Activated naive CD8-positive, alpha-beta T cell treated with anti-CD3 and anti-CD28 coated beads, Interleukin-2, amount 10 ng/mL, durations not matched to agents 7 days and 5 days (primary cell): ENCODE results near the gene IL10RB. TPM values are rescaled to one million over a fixed set of nuclear protein-coding genes. Genes with fewer than 3 reads are reported as not detected.

Experiments
- ATAC-seq: fragments of 150-1000 bp; cut with Tn5 transposase; one replicate; pipeline ENCODE4 v1.10.0; 2021; ENCODE audit warnings: low read depth, moderate library complexity
- POLR2A ChIA-PET: fragments of 350-600 bp; sonication (Branson Sonifier 250); formaldehyde crosslinking; loops from one replicate; lab custom pipeline; 2021; ENCODE audit warnings: antibody characterized with exemption; lab: Charles Lee
- DNase-seq: peaks from one replicate; pipeline ENCODE4 v3.0.0; 2021
- H3K27ac Mint-ChIP-seq: one replicate; pipeline ENCODE4 v1.8.0; 2022; ENCODE audit warnings: mild to moderate bottlenecking, mixed read lengths
- H3K27me3 Mint-ChIP-seq: one replicate; pipeline ENCODE4 v1.8.0; 2022; ENCODE audit warnings: mild to moderate bottlenecking, moderate library complexity, mixed read lengths
- H3K36me3 Mint-ChIP-seq: one replicate; pipeline ENCODE4 v1.8.0; 2021; ENCODE audit warnings: mild to moderate bottlenecking, mixed read lengths
- H3K4me1 Mint-ChIP-seq: one replicate; pipeline ENCODE4 v1.8.0; 2021; ENCODE audit warnings: mixed read lengths
- H3K4me3 Mint-ChIP-seq: one replicate; pipeline ENCODE4 v1.8.0; 2022; ENCODE audit warnings: mild to moderate bottlenecking, moderate library complexity, mixed read lengths
- H3K9me3 Mint-ChIP-seq: one replicate; pipeline ENCODE4 v1.8.0; 2021; ENCODE audit warnings: mixed read lengths
- total RNA-seq, 2 experiments: library from RNA; stranded (reverse); gene quantifications; one replicate each; pipeline ENCODE4 v1.2.3, GENCODE V29; 2021

Gene IL10RB
- total RNA-seq, 2 experiments from 2014 or later, result 40.6 to 44.1 TPM

DNA sequence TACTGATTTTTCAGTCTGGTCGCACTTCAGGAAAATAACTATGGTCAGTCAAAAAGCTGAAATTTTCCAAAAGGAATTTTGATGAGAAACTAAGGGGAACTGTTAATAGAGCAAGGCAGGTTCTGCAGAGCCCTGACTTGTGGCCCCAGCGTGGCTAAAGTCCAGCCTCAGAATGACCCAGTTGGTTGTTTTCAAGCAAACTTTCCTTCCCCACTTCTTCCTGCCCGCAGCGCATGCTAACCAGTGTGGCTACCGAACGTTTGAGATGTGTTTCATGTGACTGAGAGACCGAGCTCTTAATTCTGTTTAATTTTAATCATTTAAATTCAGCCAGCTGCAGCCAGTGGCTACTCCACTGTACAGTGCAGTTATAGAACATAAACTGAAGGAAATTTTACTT lies 6.2 kb upstream of the IL10RB start:
- POLR2A ChIA-PET, result interaction anchor here (0.6 to 1.4 kb wide), 4 partner anchors 10 to 65 kb away, joined by 3 to 4 read pairs (median 4); no protein-coding TSS in a partner anchor
- peak overlapping the region; percentile 61 for H3K4me3 Mint-ChIP-seq
- H3K27ac Mint-ChIP-seq, result peak overlapping the region; percentile 24
- H3K27me3 Mint-ChIP-seq, result no peaks in the 10 kb centered on the region
- DNase-seq (no peak), ATAC-seq (peak; percentile 40)
- no peaks in the 10 kb centered on the region for H3K9me3 Mint-ChIP-seq
- H3K36me3 Mint-ChIP-seq, result peaks cover 51% of the 10 kb centered on the region
- peaks cover 41% of the 10 kb centered on the region for H3K4me1 Mint-ChIP-seq

DNA sequence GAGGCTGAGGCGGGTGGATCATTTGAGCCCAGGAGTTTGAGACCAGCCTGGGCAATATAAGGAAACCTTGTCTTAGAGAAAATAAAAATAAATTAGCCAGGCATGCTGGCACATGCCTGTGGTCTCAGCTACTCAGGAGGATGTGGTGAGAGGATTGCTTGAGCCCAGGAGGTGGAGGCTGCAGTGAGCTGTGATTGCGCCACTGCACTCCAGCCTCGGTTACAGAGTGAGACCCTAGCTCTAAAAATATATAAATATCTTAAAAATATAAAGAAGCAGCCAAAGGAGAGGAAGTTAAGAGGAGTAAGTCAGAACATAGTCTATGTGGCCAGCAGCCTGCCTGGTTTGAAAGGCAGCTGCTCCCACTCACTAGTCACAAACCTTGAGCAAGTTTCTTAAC lies 4.5 kb upstream of the IL10RB start:
- Mint-ChIP-seq H3K36me3 (peaks cover 42% of the 10 kb centered on the region), H3K4me3 (peak overlapping the region; percentile 35), H3K27ac (peak overlapping the region; percentile 51), H3K27me3 (no peaks in the 10 kb centered on the region), H3K4me1 (peaks cover 44% of the 10 kb centered on the region), H3K9me3 (no peaks in the 10 kb centered on the region)
- POLR2A ChIA-PET, result interaction anchor here (1.0 to 1.3 kb wide), 4 partner anchors 30 to 63 kb away, joined by 3 to 4 read pairs (median 4); partner anchors contain the start of gene IFNAR1
- DNase-seq, result no peak
- no peak for ATAC-seq

DNA sequence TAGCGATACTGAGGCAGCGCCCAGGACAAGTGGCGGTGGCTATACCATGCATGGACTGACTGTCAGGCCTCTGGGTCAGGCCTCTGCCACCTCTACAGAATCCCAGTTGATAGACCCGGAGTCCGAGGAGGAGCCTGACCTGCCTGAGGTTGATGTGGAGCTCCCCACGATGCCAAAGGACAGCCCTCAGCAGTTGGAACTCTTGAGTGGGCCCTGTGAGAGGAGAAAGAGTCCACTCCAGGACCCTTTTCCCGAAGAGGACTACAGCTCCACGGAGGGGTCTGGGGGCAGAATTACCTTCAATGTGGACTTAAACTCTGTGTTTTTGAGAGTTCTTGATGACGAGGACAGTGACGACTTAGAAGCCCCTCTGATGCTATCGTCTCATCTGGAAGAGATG lies 3.2 kb upstream of the IL10RB start:
- DNase-seq, result no peak
- ATAC-seq, result no peak
- Mint-ChIP-seq H3K4me3 (no peak overlapping the region), H3K36me3 (peaks cover 31% of the 10 kb centered on the region), H3K27me3 (no peaks in the 10 kb centered on the region), H3K9me3 (no peaks in the 10 kb centered on the region), H3K27ac (no peak overlapping the region), H3K4me1 (peaks cover 49% of the 10 kb centered on the region)
- POLR2A ChIA-PET, result no interaction called here

DNA sequence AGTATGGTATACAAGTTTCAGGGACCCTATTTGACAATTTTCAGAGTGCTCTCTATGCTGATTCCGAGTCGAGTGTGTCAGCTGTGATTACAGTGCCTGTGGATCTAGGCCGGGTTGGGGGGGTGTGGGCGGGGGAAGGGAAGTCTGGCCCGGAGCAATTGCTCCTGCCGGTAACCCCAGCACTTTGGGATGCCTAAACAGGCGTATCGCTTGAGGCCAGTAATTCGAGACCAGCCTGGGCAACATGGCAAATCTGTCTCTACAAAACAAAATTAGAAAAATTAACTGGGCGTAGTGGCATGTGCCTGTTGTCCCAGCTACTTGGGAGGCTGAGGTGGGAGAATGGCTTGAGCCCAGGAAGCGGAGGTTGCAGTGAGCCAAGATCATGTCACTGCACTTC lies 1.6 kb upstream of the IL10RB start:
- H3K4me1 Mint-ChIP-seq, result peaks cover 52% of the 10 kb centered on the region
- ATAC-seq, result no peak
- no peak overlapping the region for H3K27ac Mint-ChIP-seq
- H3K9me3 Mint-ChIP-seq, result no peaks in the 10 kb centered on the region
- no peak for DNase-seq
- POLR2A ChIA-PET, result interaction anchor here (1.1 kb wide), 1 partner anchor 10 kb away, joined by 3 read pairs; no protein-coding TSS in a partner anchor
- H3K4me3 Mint-ChIP-seq, result no peak overlapping the region
- H3K36me3 Mint-ChIP-seq, result peaks cover 26% of the 10 kb centered on the region
- H3K27me3 Mint-ChIP-seq, result no peaks in the 10 kb centered on the region

DNA sequence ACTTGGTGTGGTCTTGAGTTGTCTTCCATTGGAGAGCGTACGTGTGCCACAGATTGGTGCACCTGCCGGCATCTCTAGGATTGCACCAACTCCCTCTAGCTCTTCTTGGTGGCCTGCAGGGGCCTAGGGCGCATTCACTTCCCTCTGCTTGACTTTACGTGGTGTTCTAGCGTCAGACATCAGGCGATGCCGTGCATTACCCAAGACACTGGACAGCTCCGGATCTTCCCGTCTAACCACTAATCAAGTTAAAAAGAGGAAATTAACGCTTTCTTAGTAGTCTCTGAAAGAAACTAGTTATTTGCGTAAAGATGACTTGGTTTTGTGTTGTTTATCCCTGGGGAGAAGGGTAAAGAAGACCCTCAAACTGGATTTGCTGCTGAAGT lies 510 bp upstream of the IL10RB start:
- POLR2A ChIA-PET, result interaction anchor here (0.6 to 2.6 kb wide), 12 partner anchors 9 to 96 kb away, joined by 3 to 15 read pairs (median 4); partner anchors contain the start of gene IFNAR1
- Mint-ChIP-seq H3K9me3 (no peaks in the 10 kb centered on the region), H3K4me1 (peaks cover 46% of the 10 kb centered on the region), H3K4me3 (peak overlapping the region; percentile 84), H3K27ac (peak overlapping the region; percentile 83), H3K36me3 (peaks cover 32% of the 10 kb centered on the region), H3K27me3 (no peaks in the 10 kb centered on the region)
- DNase-seq, result no peak
- ATAC-seq, result no peak

DNA sequence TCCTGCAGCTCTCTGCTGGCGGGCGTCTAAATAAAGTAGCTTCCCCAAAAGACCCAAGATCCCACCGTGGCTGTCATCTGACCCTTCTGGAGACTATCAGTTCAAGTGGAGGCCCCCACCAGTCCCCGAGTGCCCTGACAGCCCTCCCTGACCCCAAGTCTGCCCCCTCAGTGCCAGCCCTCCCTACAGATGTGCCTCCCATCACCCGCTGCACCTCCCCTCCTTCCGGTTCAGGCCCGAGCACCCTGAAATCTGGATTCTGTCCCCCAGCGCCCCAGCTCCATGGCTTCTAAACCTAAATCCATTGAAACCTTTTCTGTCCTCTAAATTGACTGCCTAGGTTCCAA lies 595 bp downstream of the IL10RB start:
- peaks cover 40% of the 10 kb centered on the region for H3K36me3 Mint-ChIP-seq
- H3K27me3 Mint-ChIP-seq, result no peaks in the 10 kb centered on the region
- DNase-seq, result no peak

DNA sequence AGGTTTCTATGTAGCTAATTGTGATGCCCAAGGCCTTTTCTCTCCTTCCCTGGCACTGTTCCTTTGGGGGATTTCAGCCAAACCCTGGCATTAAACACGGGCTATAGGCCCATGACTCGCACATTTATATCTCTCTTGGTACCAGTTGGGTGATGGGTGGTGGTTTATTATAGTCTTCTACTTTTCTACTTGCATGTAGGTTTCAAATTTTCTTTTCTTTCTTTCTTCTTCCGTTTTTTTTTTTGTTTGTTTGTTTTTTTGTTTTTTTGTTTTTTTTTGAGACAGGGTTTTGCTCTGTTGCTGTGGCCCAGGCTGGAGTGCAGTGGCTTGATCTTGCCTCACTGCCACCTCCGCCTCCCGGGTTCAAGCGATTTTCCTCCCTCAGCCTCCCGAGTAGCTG lies 1.1 kb downstream of the IL10RB start:
- Mint-ChIP-seq H3K27me3 (no peaks in the 10 kb centered on the region), H3K4me3 (peak overlapping the region; percentile 97), H3K36me3 (peaks cover 44% of the 10 kb centered on the region), H3K27ac (peak overlapping the region; percentile 88), H3K4me1 (peaks cover 39% of the 10 kb centered on the region), H3K9me3 (no peaks in the 10 kb centered on the region)
- ATAC-seq (no peak), DNase-seq (no peak)
- POLR2A ChIA-PET, result interaction anchor here (0.7 to 2.6 kb wide), 11 partner anchors 19 to 276 kb away, joined by 3 to 15 read pairs (median 5); partner anchors contain the start of genes IFNAR1, SON and TMEM50B

More for the DNA sequence above, 595 bp downstream of the IL10RB start:
- Mint-ChIP-seq H3K4me1 (peaks cover 41% of the 10 kb centered on the region), H3K4me3 (peak overlapping the region; percentile 97), H3K9me3 (no peaks in the 10 kb centered on the region), H3K27ac (peak overlapping the region; percentile 88)
- POLR2A ChIA-PET, result interaction anchor here (0.8 to 2.6 kb wide), 12 partner anchors 20 to 277 kb away, joined by 3 to 15 read pairs (median 3); partner anchors contain the start of genes IFNAR1, SON and TMEM50B
- ATAC-seq, result peak; percentile 69

DNA sequence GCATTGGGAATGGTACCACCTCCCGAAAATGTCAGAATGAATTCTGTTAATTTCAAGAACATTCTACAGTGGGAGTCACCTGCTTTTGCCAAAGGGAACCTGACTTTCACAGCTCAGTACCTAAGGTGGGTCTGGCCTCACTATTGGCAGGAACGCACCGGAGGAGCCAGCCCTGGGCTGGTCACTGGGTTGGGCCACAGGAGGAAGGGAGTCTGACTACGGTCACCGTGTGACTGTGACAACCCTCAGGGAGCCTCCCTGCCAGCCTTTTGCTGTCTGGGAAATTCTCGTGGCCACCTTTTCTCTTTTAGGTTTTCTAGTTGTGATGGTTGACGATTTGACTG lies 2.2 kb downstream of the IL10RB start:
- H3K4me1 Mint-ChIP-seq, result peaks cover 41% of the 10 kb centered on the region
- H3K4me3 Mint-ChIP-seq, result peak overlapping the region; percentile 97
- POLR2A ChIA-PET, result interaction anchor here (0.6 to 2.6 kb wide), 2 partner anchors 57 to 169 kb away, joined by 5 to 15 read pairs; partner anchors contain the start of gene IFNAR1
- H3K27ac Mint-ChIP-seq, result peak overlapping the region; percentile 91
- H3K27me3 Mint-ChIP-seq, result no peaks in the 10 kb centered on the region
- H3K36me3 Mint-ChIP-seq, result peaks cover 47% of the 10 kb centered on the region
- H3K9me3 Mint-ChIP-seq, result no peaks in the 10 kb centered on the region
- ATAC-seq, result no peak
- DNase-seq, result no peak

DNA sequence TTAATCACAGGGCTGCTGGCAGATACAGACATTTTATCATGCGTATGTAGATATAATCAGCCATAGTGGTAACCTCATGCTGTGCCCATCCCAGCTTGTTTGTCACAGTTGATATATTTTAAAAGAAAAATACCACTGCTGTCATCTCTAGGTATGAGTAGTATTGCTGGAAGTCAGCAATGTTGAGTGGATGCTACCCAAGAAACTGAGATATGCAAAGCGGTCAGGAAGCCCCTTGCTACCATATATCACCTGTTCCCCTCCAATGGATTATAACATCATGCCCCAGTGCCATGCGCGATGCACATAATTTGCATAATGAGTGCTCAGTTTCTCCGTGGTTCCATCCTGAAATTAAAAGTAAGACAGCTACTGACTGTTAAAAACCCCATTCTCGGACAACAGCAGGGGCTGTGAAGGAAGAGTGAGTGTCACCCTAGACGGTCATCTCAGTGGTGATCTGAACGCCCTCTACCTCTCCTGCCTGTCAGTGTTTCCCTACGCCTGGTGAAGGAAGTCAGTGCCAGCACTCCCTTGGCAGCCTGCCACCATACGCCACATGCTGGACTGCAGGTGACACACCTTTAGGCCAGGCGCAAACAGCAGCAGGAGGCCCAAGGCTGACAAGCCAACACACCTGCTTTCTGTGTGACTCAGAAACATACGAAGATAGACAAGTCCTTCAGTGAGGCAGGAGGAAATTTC lies 2.7 kb downstream of the IL10RB start:
- POLR2A ChIA-PET, result no interaction called here
- no peak for ATAC-seq
- no peak overlapping the region for H3K4me3 Mint-ChIP-seq

DNA sequence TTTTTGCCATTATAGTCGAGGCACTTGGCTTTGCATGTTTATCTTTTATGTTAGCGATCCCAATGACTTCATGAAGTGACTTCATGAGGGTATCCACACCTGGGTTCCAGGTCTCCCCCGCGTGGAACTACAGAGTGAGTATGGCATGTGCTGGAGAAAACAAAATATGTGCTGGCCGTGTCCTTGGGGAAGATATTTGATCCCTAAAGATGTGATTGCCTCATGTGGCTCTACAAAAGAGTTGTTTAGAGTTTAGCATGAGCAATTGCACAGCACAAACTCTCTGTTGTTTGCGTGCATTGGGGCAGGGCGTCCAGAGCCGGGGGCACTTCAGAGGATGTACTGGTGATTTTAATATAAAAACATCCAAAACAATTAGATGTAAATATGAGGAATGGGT lies 4.8 kb downstream of the IL10RB start:
- POLR2A ChIA-PET, result interaction anchor here (0.6 kb wide), 1 partner anchor 323 kb away, joined by 6 read pairs; no protein-coding TSS in a partner anchor
- Mint-ChIP-seq H3K36me3 (peaks cover 51% of the 10 kb centered on the region), H3K9me3 (no peaks in the 10 kb centered on the region), H3K4me1 (peaks cover 29% of the 10 kb centered on the region), H3K27ac (no peak overlapping the region), H3K27me3 (no peaks in the 10 kb centered on the region), H3K4me3 (no peak overlapping the region)
- no peak for ATAC-seq
- DNase-seq, result no peak

More for the DNA sequence above, 2.7 kb downstream of the IL10RB start:
- Mint-ChIP-seq H3K36me3 (peaks cover 50% of the 10 kb centered on the region), H3K27me3 (no peaks in the 10 kb centered on the region), H3K9me3 (no peaks in the 10 kb centered on the region), H3K4me1 (peaks cover 41% of the 10 kb centered on the region), H3K27ac (peak overlapping the region; percentile 15)
- no peak for DNase-seq

DNA sequence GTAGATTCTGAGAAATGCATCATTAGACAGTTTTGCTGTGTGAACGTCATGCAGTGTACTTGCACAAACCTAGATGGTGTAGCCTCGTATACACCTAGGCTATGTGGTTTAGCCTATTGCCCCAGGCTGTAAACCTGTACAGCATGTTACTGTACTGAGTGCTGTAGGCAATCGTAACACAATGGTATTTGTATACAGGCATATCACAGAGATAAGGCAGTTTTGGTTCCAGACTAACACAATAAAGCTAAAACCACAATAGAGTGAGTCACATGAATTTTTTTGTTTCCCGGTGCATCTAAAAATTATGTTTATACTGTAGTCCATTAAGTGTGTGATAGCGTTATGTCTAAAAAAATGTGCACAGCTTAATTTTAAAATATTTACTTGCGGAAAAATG lies 6.9 kb downstream of the IL10RB start:
- ATAC-seq (no peak), DNase-seq (no peak)
- Mint-ChIP-seq H3K4me3 (no peak overlapping the region), H3K27me3 (no peaks in the 10 kb centered on the region), H3K27ac (no peak overlapping the region), H3K4me1 (peaks cover 19% of the 10 kb centered on the region), H3K36me3 (peaks cover 63% of the 10 kb centered on the region), H3K9me3 (peaks cover 2% of the 10 kb centered on the region)
- POLR2A ChIA-PET, result no interaction called here

DNA sequence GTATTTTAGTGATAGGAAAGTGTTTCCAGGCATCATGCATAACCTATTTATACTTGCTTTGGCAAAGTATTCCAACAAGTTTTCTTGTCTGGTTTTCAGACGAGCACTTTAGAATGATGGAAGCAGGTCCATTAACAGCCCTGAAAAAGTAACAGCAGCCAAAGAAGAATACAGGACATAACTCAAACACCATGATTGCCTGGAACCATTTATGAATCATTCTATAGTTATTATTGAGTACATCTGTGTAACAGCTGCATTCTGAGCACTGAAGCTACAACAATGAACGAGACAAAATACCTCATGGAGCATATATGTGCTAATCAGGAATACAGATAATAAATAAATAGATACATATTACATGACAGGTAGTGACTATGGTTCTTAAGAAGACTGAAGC lies 12.6 kb downstream of the IL10RB start:
- ATAC-seq, result no peak

DNA sequence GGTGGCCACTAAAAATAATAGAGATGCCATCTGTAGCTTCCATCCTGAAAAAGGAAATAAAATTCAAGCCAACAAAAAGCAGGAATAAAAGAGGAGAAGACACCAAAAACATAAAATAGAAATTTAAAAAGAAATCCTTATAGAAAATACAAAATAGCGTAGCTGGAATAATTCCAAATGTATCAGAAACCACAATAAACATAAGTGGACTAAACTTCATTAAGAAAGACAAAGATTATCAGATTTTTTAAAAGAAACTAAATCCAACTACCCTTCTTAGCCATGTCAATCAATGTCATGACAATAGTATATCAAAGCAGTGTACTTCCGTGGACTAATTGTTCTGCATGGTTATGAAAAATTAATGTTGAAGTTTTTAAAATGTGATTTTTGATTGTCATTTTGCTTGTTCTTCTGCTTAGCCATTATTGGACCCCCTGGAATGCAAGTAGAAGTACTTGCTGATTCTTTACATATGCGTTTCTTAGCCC lies 13.2 kb downstream of the IL10RB start:
- Mint-ChIP-seq H3K27ac (no peak overlapping the region), H3K9me3 (peaks cover 2% of the 10 kb centered on the region), H3K4me1 (peaks cover 2% of the 10 kb centered on the region), H3K27me3 (no peaks in the 10 kb centered on the region), H3K36me3 (peaks cover 63% of the 10 kb centered on the region), H3K4me3 (no peak overlapping the region)
- ATAC-seq (no peak), DNase-seq (no peak)
- POLR2A ChIA-PET, result interaction anchor here (1.1 kb wide), 1 partner anchor 201 kb away, joined by 4 read pairs; the partner anchor contains the start of gene TMEM50B

More for the DNA sequence above, 12.6 kb downstream of the IL10RB start:
- Mint-ChIP-seq H3K9me3 (peaks cover 2% of the 10 kb centered on the region), H3K27ac (no peak overlapping the region), H3K4me3 (no peak overlapping the region), H3K36me3 (peaks cover 63% of the 10 kb centered on the region), H3K4me1 (peaks cover 2% of the 10 kb centered on the region), H3K27me3 (no peaks in the 10 kb centered on the region)
- no peak for DNase-seq
- POLR2A ChIA-PET, result no interaction called here
